Measurements from ENCODE around the gene RBM20.
"Not testable (repeated sequence)": the region's sequence is repeated elsewhere in the genome, so short reads cannot be mapped to it uniquely, and the experiment has no call there.

RBM20 gene

GRCh38 chr10:110853921-110854605, 209.9 kb downstream of the RBM20 start:
- no peak for DNase-seq (ENCODE audit: low spot score)

GRCh38 chr10:110857265-110858171, 213.4 kb downstream of the RBM20 start:
- peak; percentile 42 for DNase-seq (ENCODE audit: low spot score)

GRCh38 chr10:110858297-110858934, 214.3 kb downstream of the RBM20 start:
- DNase-seq (ENCODE audit: low spot score) = peak; percentile 43

GRCh38 chr10:110859206-110859972, 215.3 kb downstream of the RBM20 start:
- DNase-seq (ENCODE audit: low spot score) = no peak

- DNase-seq (ENCODE audit: low spot score) = no peak
These were observed 215.8 kb downstream of the RBM20 start for GRCh38 chr10:110859973-110860376.

GRCh38 chr10:110860576-110861241, 216.6 kb downstream of the RBM20 start:
- DNase-seq (ENCODE audit: low spot score) = no peak

- no peak for DNase-seq (ENCODE audit: low spot score)
These were observed 217.3 kb downstream of the RBM20 start for GRCh38 chr10:110861476-110861875.

- no peak for DNase-seq (ENCODE audit: low spot score)
These were observed 218.0 kb downstream of the RBM20 start for GRCh38 chr10:110861930-110862649.

GRCh38 chr10:110862961-110863360, 218.8 kb downstream of the RBM20 start:
- no peak for DNase-seq (ENCODE audit: low spot score)

GRCh38 chr10:110863361-110863760, 219.2 kb downstream of the RBM20 start:
- no peak for DNase-seq (ENCODE audit: low spot score)

GRCh38 chr10:110863956-110864355, 219.8 kb downstream of the RBM20 start:
- no peak for DNase-seq (ENCODE audit: low spot score)

GRCh38 chr10:110864662-110865140, 220.6 kb downstream of the RBM20 start:
- DNase-seq (ENCODE audit: low spot score) = no peak

- no peak for DNase-seq (ENCODE audit: low spot score)
These were observed 221.2 kb downstream of the RBM20 start for GRCh38 chr10:110865186-110865808.

- DNase-seq (ENCODE audit: low spot score) = no peak
These were observed 221.8 kb downstream of the RBM20 start for GRCh38 chr10:110865809-110866482.

GRCh38 chr10:110867011-110867806, 223.1 kb downstream of the RBM20 start:
- not testable (repeated sequence) for DNase-seq (ENCODE audit: low spot score)

- no peak for DNase-seq (ENCODE audit: low spot score)
These were observed 223.8 kb downstream of the RBM20 start for GRCh38 chr10:110867807-110868465.

- no peak for DNase-seq (ENCODE audit: low spot score)
These were observed 224.8 kb downstream of the RBM20 start for GRCh38 chr10:110868981-110869380.

GRCh38 chr10:110870823-110871297, 226.7 kb downstream of the RBM20 start:
- no peak for DNase-seq (ENCODE audit: low spot score)

Data from hematopoietic multipotent progenitor cell treated with erythropoietin and hydrocortisone succinate and interleukin-3 and kit ligand, for 15 days (in vitro differentiated cells).